ENCODE data around the gene RBM25. TPM values are rescaled to one million over a fixed set of nuclear protein-coding genes. Genes with fewer than 3 reads are reported as not detected.
"Not testable (repeated sequence)": the region's sequence is repeated elsewhere in the genome, so short reads cannot be mapped to it uniquely, and the experiment has no call there.

RBM25 gene
- total RNA-seq, 1 donor = 44.0 TPM

DNA sequence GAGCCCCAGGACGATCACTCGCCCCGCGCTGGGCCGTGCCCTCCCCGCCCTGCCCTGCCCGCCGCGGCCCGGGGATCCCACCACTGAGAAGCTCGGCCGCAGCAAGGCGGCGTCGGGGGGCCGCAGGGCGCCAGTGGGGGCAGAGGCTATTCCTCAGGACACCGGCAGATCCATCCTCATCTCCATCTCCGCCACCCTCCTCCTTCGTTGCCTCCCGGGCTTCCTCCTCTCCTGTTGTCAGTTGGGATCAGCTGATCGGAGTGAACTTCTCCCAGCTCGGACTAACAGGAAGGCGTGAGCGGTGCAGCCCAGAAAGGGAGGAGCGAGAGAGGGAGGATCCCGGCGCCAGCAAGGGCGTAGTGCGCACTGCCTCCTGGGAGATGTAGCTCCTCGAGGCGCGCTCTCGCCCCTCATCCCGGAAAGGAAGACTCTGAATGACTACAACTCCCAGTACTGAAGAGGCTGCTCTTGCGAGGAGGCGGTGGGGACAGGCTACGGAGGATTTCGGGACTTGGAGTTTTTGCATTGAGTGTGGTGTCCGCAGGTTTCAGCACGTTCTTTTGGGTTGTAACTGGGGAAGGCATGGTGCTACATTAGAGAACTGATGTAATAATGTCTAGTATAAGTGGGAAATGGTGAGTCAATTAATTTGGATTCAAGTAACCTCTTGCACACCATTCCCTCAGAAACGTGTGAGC is 31.3 kb upstream of the RBM25 start, which contains the start of gene ZFYVE1:
Gene ZFYVE1, minus strand, starts transcription at position 262 of the 698 bp plus-strand sequence. CDS start 2,598 bp downstream, outside the sequence.
- DNase-seq (ENCODE audit: low read depth) = peak; percentile 98
- TF ChIP-seq, protein P1, sequence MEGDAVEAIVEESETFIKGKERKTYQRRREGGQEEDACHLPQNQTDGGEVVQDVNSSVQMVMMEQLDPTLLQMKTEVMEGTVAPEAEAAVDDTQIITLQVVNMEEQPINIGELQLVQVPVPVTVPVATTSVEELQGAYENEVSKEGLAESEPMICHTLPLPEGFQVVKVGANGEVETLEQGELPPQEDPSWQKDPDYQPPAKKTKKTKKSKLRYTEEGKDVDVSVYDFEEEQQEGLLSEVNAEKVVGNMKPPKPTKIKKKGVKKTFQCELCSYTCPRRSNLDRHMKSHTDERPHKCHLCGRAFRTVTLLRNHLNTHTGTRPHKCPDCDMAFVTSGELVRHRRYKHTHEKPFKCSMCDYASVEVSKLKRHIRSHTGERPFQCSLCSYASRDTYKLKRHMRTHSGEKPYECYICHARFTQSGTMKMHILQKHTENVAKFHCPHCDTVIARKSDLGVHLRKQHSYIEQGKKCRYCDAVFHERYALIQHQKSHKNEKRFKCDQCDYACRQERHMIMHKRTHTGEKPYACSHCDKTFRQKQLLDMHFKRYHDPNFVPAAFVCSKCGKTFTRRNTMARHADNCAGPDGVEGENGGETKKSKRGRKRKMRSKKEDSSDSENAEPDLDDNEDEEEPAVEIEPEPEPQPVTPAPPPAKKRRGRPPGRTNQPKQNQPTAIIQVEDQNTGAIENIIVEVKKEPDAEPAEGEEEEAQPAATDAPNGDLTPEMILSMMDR (IDR thresholded peaks at IDR 0.05; ENCODE audit: insufficient read depth, low read depth, low read length) = no peak
- peak within 1 kb of the TSS; percentile 69 for H3K4me3 ChIP-seq (ENCODE audit: low read depth, low read length)

- TF ChIP-seq, protein P1 (IDR thresholded peaks at IDR 0.05; ENCODE audit: insufficient read depth, low read depth, low read length) = no peak
- peak overlapping the region; percentile 69 for H3K4me3 ChIP-seq (ENCODE audit: low read depth, low read length)
- DNase-seq (ENCODE audit: low read depth) = no peak
Observed at GRCh38 chr14:73027546-73027945, 30.8 kb upstream of the RBM25 start.

GRCh38 chr14:73027984-73028383 is 30.4 kb upstream of the RBM25 start:
- DNase-seq (ENCODE audit: low read depth) = no peak
- no peak overlapping the region for H3K4me3 ChIP-seq (ENCODE audit: low read depth, low read length)
- TF ChIP-seq, protein P1 (IDR thresholded peaks at IDR 0.05; ENCODE audit: insufficient read depth, low read depth, low read length) = no peak

DNA sequence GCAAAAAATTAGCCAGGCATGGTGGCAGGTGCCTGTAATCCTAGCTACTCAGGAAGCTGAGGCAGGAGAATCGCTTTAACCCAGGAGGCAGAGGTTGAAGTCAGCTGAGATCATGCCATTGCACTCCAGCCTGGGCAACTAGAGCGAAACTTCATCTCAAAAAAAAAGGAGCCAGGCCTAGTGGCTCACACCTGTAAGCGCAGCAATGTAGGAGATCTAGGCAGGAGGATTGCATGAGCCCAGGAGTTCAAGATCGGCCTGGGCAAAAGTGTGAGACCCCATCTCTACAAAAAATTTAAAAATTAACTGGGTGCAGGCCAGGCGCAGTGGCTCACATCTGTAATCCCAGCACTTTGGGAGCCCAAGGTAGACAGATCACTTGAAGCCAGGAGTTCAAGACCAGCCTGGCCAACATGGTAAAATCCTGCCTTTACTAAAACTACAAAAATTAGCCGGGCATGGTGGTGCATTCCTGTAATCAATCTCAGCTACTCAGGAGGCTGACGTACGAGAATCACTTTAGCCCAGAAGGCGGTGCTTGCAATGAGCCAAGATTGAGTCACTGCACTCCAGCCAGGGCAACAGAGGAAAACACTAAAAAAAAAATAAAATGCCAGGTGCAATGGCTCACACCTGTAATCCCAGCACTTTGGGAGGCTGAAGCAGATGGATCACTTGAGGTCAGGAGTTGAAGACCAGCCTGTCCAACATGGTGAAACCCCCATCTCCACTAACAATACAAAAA is 21.5 kb upstream of the RBM25 start:
- not testable (repeated sequence) for DNase-seq (ENCODE audit: low read depth)

DNA sequence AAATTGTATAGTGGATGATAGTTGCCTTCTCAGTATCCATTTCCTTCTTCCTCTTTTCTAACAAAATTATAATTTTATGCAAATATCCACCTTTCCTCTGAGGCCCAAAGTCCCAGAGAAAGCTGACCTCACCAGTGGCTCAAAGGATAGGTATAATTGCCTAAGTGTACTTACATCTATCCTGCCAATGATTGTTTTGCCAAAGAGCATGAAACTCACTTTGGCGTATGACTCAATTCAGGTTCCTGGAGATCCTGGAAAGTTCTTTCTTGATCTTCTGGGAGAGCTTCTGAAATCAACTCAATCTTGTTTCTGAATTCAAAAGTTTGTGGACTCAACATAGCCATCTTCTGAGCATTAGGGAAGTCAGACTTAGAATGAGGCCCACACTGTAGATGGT is 10.5 kb upstream of the RBM25 start:
- TF ChIP-seq, protein P1 (IDR thresholded peaks at IDR 0.05; ENCODE audit: insufficient read depth, low read depth, low read length) = no peak
- H3K4me3 ChIP-seq (ENCODE audit: low read depth, low read length) = no peak overlapping the region
- DNase-seq (ENCODE audit: low read depth) = no peak

More for the DNA sequence above, 21.5 kb upstream of the RBM25 start:
- not testable (repeated sequence) for H3K4me3 ChIP-seq (ENCODE audit: low read depth, low read length)

GRCh38 chr14:73049428-73049827 is 8.9 kb upstream of the RBM25 start:
- TF ChIP-seq, protein P1 (IDR thresholded peaks at IDR 0.05; ENCODE audit: insufficient read depth, low read depth, low read length) = no peak
- no peak overlapping the region for H3K4me3 ChIP-seq (ENCODE audit: low read depth, low read length)
- DNase-seq (ENCODE audit: low read depth) = peak; percentile 72

DNA sequence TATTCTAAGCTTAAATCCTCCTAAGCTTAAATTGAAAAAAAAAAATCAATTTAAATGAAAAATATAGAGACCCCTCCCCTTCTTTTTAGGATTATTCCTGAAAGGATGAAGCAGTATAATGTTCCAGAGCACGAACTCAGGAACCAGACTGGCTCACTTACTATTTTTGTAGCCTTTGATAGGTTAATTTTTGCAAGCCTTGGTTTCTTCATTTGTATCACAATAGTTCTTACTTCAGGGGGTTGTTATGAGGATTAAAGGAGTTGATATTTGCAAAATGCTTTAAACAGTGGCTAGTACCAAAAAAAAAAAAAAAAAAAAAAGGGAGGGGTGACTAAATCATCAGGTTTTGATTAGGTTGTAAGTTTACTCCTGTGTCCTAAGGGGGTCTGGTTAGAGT is 3.1 kb upstream of the RBM25 start:
- H3K4me3 ChIP-seq (ENCODE audit: low read depth, low read length) = no peak overlapping the region
- no peak for DNase-seq (ENCODE audit: low read depth)
- TF ChIP-seq, protein P1 (IDR thresholded peaks at IDR 0.05; ENCODE audit: insufficient read depth, low read depth, low read length) = no peak

Measured in fibroblast of villous mesenchyme (primary cell).